UCSD-AML1 (cell line): ENCODE results near the gene CT47B1.
"Not testable (repeated sequence)": the region's sequence is repeated elsewhere in the genome, so short reads cannot be mapped to it uniquely, and the experiment has no call there.

ENCODE experiments used
- DNase-seq: peaks from one replicate; lab custom pipeline; 2025; ENCODE audit not compliant: unreplicated experiment; lab: John Stamatoyannopoulos, UW

CT47B1 gene

DNA sequence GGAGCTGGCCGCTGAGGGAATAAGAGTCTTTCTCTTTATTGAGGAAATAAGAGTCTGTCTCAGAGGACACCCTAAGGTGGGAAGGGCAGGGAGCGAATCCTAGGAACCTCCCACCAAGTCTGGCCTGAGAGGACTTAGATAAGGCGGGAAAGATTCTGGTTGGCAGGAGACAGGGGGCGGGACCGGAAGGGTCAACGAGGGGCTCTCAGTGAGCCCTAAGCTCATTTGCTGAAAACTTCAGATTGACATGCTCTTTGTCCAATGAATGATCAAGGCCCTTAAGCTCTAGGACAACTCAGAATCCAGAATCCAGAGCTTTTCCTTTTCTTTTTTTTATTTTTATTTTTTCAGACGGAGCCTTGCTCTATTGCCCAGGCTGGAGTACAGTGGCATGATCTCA, at the start of gene CT47B1:
CT47B1 (minus strand) TSS at position 101 of the 400 bp plus-strand sequence. CDS start 196 bp downstream, outside the sequence.
- DNase-seq, result not testable (repeated sequence)

DNA sequence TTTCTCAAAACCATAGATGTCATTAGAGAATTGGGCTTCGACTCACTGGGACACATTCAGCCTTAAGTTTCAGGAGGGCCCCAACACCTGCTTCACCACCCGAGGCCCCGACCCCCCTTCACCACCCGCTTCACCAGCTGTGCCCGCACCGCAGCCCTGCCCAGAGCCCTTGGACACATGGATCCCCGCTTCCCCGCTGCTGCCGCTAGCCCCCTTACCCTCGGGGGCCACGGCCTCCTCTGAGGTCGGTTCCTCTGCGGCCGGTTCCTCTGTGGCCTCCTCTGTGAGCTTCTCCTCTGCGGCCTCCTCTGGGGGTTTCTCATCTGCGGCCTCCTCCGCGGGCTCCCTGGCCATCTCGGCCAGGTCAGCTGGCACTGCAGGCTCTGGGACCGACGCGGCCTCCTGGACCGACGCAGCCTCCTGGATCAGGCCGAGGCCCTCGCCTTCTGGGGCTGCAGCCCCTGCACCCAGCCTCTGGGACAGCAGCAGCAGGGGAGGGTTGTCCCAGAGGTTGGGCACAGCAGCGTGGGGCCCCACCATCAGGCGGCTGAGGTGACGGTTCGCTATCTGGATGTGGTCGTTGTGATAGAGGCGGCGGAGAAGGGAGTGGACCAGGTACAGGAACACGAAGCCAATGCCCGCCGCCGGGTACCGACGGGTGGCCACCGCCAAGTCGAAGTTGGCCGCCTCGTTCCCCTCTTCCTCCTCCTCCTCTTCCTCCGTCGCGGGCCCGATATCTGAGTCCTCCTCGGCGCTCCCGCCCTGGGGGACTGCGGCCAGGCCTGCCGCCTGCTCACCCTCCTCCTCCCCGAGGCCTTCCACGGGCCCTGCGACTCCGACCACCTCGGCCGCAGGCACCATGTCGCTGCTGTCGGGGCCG, 748 bp downstream of the CT47B1 start:
- no peak for DNase-seq

- no peak for DNase-seq
Observed at GRCh38 chrX:120857240-120857639, 18.4 kb downstream of the CT47B1 start.

DNA sequence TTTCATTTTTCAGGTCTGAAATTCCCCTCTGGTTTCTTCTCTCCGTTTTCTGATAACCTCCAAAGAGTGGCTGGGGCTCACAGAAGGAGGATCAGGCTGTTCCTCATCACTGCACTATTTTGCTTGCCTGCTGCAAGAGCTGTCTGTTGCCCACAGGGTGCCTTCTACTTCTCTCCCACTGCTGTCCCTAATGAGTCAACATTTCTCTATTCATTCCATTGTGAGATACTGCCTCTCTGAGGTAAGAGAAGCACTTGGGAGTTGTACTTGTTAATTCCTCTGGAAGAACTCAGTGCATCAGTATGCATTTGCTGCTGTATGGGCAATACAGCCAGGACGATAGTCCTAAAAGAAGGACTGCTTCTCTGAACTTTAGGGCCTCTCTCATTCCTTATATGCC, 34.8 kb downstream of the CT47B1 start:
- DNase-seq, result no peak

- DNase-seq, result no peak
Observed at GRCh38 chrX:120839491-120839890, 36.2 kb downstream of the CT47B1 start.

- DNase-seq, result not testable (repeated sequence)
Observed at GRCh38 chrX:120827213-120827612, 48.5 kb downstream of the CT47B1 start.

GRCh38 chrX:120825146-120825545, 50.5 kb downstream of the CT47B1 start:
- no peak for DNase-seq

DNA sequence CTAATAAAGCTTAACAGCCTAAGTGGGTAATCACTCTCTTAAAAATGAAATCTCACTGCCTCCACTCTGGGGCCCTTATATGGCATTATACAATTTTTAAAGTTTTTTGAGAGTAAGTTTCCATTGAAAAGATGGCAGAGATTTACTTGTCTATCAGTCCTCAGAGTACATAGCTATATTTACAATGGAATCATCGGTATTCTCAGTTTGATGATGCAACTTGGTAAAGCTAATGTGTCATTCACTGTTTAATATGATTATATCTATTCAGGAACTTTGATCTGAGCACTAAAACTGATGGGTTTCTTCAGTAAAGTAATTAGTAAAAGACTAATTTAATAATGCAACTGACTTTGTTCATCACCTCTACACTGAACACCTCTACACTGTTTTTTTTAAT, 51.6 kb downstream of the CT47B1 start:
- DNase-seq, result no peak

GRCh38 chrX:120823556-120823955, 52.1 kb downstream of the CT47B1 start:
- DNase-seq, result no peak
